Coronary artery (tissue), 2 donors: ENCODE data around the gene ATF6.

ENCODE experiments used
- DNase-seq: peaks from one replicate; pipeline ENCODE4 v3.0.0-alpha.2; 2017; ENCODE audit warnings: low spot score
- H3K27ac ChIP-seq, 2 donors: fragments of 200-600 bp; sonication (generic); one replicate each; pipeline ENCODE4 v1.5.1; 2016 to 2019
- H3K4me3 ChIP-seq: fragments of 200-600 bp; sonication (generic); 2 replicates; pipeline ENCODE4 v1.5.1; 2016; ENCODE audit warnings: mild to moderate bottlenecking, moderate library complexity
- TF ChIP-seq, protein P1 (sequence below): fragments of 200-600 bp; sonication (generic); IDR thresholded peaks from one replicate; pipeline ENCODE4 v1.5.1; 2019; ENCODE audit warnings: antibody characterized with exemption

Gene ATF6

DNA sequence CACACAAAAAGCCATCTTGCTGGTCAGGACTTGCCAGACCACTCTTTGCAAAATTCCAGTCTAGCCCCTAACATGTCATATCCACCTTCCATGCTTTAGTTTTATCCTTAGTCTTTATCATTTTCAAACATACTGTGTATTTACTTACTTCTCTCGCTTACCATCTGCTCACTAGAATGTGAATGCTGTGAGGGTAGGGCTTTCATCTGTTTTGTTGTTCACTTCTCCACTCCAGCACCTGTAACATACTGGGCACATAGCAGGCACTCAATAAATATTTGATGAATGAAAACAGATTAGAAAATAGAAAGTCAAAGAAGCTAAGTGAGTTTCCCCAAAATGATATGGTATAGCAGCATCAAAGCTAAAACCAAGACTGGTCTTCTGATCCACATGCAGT is 177.6 kb downstream of the ATF6 start:
- DNase-seq: no peak
- TF ChIP-seq, protein P1, sequence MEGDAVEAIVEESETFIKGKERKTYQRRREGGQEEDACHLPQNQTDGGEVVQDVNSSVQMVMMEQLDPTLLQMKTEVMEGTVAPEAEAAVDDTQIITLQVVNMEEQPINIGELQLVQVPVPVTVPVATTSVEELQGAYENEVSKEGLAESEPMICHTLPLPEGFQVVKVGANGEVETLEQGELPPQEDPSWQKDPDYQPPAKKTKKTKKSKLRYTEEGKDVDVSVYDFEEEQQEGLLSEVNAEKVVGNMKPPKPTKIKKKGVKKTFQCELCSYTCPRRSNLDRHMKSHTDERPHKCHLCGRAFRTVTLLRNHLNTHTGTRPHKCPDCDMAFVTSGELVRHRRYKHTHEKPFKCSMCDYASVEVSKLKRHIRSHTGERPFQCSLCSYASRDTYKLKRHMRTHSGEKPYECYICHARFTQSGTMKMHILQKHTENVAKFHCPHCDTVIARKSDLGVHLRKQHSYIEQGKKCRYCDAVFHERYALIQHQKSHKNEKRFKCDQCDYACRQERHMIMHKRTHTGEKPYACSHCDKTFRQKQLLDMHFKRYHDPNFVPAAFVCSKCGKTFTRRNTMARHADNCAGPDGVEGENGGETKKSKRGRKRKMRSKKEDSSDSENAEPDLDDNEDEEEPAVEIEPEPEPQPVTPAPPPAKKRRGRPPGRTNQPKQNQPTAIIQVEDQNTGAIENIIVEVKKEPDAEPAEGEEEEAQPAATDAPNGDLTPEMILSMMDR: no peak
- Histone ChIP-seq H3K4me3 (no peak overlapping the region), H3K27ac (no peak overlapping the region)

GRCh38 chr1:161944381-161944780 is 178.3 kb downstream of the ATF6 start:
- no peak for DNase-seq
- TF ChIP-seq, protein P1: no peak
- no peak overlapping the region for H3K27ac ChIP-seq
- H3K4me3 ChIP-seq: no peak overlapping the region

- Histone ChIP-seq H3K4me3 (no peak overlapping the region), H3K27ac (no peak overlapping the region)
- TF ChIP-seq, protein P1: no peak
- DNase-seq: no peak
These were observed 179.4 kb downstream of the ATF6 start for GRCh38 chr1:161945306-161946060.

- TF ChIP-seq, protein P1: no peak
- no peak overlapping the region for H3K27ac ChIP-seq
- H3K4me3 ChIP-seq: no peak overlapping the region
- no peak for DNase-seq
These were observed 180.2 kb downstream of the ATF6 start for GRCh38 chr1:161946071-161946987.

GRCh38 chr1:161948435-161948834 is 182.3 kb downstream of the ATF6 start:
- H3K27ac ChIP-seq: no peak overlapping the region
- TF ChIP-seq, protein P1: no peak
- no peak for DNase-seq

DNA sequence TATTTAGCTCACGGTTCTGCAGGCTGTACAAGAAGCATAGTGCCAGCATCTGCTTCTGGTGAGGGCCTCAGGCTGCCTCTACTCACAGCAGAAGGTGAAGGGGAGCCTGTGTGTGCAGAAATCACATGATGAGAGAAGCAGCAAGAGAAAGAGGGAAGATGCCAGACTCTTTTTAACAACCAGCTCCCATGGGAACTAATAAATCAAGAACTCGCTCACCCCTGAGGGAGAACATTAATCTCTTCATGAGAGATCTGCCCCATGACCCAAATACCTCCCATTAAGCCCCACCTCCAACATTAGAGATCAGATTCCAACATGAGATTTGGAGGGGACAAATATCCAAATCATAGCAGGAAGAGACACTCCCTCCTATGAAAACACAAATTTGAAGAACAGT is 183.4 kb downstream of the ATF6 start:
- Histone ChIP-seq H3K27ac (no peak overlapping the region), H3K4me3 (no peak overlapping the region)
- no peak for DNase-seq
- TF ChIP-seq, protein P1: no peak

More at GRCh38 chr1:161948435-161948834, 182.3 kb downstream of the ATF6 start:
- no peak overlapping the region for H3K4me3 ChIP-seq
